GM12874 (cell line): ENCODE measurements around the gene CALML5.

Experiments
- TF ChIP-seq, protein P1 (sequence below): IDR thresholded peaks from 2 replicates; pipeline ENCODE4 v1.5.1; 2011; ENCODE audit warnings: low read depth, mild to moderate bottlenecking, control low read depth, low read length, moderate library complexity; ENCODE audit not compliant: insufficient read depth

The CALML5 gene

GRCh38 chr10:5519054-5519453 lies 19.7 kb upstream of the CALML5 start:
- TF ChIP-seq, protein P1, sequence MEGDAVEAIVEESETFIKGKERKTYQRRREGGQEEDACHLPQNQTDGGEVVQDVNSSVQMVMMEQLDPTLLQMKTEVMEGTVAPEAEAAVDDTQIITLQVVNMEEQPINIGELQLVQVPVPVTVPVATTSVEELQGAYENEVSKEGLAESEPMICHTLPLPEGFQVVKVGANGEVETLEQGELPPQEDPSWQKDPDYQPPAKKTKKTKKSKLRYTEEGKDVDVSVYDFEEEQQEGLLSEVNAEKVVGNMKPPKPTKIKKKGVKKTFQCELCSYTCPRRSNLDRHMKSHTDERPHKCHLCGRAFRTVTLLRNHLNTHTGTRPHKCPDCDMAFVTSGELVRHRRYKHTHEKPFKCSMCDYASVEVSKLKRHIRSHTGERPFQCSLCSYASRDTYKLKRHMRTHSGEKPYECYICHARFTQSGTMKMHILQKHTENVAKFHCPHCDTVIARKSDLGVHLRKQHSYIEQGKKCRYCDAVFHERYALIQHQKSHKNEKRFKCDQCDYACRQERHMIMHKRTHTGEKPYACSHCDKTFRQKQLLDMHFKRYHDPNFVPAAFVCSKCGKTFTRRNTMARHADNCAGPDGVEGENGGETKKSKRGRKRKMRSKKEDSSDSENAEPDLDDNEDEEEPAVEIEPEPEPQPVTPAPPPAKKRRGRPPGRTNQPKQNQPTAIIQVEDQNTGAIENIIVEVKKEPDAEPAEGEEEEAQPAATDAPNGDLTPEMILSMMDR: no peak

DNA sequence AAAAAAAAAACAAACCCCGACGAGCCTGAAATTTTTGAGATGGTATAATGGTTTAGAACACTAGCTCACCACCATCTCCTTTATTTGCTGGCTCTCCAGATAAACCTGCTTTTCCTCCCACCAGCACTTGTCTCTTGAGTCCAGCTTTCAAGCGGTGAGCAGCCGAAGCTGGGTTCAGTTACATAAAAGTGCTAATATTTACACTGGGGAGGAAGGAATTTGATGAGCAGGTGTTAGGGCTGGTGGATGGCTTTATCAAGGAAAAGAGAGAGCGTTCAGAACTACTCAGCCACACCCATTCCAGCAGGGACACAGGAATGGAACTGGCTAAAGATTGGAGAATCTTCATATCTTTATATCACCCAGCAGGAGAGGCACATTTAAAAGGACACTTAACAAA lies 18.8 kb upstream of the CALML5 start:
- TF ChIP-seq, protein P1: no peak

DNA sequence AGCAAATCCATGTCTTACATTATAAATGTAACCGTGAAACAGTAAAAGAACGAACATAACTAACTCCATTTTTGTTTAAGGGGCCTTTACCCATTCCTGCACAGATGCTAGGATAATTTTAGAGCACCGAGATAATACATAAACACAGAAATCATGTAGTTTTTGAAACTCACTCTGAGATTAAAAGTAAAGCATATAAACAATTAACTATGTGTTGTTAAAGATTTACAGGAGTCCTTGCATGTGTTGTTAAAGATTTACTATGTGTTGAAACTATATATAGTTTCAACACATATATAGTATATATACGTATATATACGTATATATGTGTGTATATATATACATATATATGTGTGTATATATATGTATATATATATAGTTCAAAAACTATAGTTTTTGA lies 18.2 kb upstream of the CALML5 start:
- TF ChIP-seq, protein P1: no peak

DNA sequence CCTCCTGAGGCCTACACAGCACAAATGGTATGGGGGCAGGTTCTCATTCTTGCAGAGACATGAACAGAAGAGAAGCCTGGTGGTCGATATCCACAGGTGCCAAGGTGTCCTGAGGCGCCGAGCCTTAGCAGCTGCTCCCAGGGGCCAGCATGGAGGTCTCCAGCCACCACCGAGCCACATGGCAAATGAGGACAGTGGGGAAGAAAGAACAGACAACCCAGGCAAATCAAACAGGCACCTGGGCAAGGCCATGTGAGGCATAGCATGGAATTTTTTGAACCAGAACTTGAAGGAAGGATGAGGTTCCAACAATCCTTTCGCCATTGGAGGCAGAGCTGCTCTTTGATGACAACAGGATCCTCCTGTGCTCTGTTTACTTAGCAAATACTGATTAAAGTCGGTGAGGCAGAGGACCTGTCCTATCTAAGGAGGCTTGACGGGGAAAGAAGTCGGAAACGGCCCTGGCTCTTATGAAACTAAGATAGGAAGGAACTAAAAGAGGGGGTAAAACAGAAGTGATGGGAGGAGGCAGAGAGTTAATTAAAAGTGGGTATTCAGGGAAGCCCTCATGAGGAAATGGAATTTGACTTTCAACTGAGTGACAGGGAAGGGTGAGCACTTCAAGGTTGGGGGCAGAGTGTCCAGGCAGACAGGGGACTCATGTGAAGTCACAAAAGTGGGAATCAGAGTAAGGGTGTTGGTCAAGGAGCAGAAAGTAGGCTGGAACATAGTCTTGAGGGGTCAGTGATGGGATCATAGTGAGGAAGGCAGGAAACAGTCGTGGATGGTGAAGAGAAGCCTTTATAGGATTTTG lies 16.8 kb upstream of the CALML5 start:
- TF ChIP-seq, protein P1: no peak

DNA sequence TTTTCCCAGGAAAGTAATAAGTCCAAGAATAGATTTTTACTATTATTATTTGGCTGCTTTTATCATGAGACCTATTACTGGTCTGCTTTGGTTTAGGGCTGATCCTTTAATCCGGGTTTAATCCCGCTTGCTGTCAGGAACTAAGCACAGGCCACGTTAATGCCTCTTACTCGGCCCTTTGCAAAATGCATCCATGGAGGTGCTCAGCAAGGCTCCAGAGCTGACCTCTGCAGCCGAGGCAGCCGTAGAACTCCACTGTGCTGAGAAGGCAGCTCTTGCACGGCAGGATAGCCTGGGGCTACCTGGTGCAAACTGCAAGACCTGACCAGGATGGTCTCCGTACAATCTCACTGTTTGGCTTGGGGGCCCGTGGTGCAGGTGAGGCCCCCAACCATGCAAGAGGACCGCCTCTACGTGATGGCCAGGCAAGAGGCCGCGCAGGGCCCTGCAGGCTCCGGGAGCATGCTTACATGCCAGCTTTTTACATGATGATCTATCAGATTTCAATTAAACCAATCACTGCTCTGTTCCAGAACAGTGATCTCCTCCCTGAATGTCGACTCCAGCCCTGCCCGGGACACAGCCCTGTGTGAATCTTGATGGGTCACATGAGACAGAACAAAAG lies 15.0 kb upstream of the CALML5 start:
- TF ChIP-seq, protein P1: no peak

DNA sequence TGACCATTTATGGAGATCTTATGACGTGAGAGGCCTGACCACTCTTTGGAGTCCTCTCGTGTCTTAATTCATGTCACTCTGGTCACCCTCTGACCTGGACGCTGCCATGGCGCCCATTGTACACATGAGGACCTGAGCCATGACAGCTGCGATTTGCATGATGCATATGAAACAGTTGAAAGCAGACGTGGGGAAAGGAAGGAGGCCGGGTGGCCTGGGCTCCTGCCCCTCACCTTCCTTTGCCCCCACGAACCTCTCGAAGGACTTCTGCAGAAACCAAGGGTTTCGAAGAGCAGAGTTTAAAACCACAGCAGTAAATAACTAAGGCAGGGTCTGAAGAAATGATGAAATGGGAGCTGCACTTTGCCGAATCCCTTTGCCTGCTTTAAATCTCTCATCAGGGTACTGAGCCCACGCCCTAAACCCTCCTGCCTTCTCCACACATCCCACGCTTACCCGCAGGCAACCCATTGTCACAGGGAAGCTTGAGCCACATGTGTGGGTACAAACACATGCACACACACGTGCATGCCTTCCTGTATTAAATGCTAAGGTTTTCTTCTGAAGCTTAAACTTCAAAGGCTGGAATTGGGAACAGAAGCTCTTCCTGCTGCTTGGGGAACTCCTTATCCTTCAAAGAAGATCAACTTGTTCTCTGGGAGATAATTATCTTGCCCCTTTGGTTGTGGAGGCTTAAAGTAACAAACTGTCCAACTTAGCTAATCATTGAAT lies 13.7 kb upstream of the CALML5 start:
- TF ChIP-seq, protein P1: no peak

DNA sequence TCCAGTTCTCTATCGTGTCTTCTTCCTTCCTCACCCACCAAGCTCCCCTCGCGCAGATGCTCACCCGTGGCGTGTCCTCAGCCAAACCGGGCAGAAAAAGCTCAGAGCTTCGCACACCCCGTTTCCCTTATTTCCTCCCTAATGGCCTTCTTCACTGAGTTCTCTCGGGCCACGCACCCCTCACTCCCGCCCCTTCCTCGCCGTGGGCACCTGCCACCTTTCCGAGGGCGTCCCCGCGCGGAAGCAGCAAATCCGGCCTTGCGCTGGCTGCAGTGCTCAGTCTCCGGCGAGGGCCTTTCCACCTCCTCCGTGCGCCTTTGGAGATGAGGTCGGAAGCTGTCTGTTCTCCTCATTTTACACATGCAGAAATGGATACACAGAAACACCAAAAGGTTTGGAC lies 13.0 kb upstream of the CALML5 start:
- TF ChIP-seq, protein P1: no peak
